HepG2 (cell line): Measurements from ENCODE around the gene OBI1. TPM values are rescaled to one million over a fixed set of nuclear protein-coding genes. Genes with fewer than 3 reads are reported as not detected.

Experiments
- DZIP1 ChIP-seq: sonication (generic); formaldehyde crosslinking; IDR thresholded peaks from 2 replicates; pipeline ENCODE4 v1.5.0; 2020; ENCODE audit warnings: mild to moderate bottlenecking, missing genetic modification reagents
- ELF1 ChIP-seq: sonication (generic); formaldehyde crosslinking; IDR thresholded peaks from 2 replicates; pipeline ENCODE4 v1.4.0; 2020; ENCODE audit warnings: missing genetic modification reagents
- ELF4 ChIP-seq: sonication (generic); formaldehyde crosslinking; IDR thresholded peaks from 2 replicates; pipeline ENCODE4 v1.5.0; 2020; ENCODE audit warnings: missing genetic modification reagents, mild to moderate bottlenecking, moderate library complexity, borderline replicate concordance
- FOXK2 ChIP-seq: fragments of 450-650 bp; IDR thresholded peaks from 2 replicates; pipeline ENCODE4 v1.6.1; 2016
- IRF9 ChIP-seq: sonication (generic); formaldehyde crosslinking; IDR thresholded peaks from 2 replicates; pipeline ENCODE4 v1.8.0; 2022; ENCODE audit warnings: missing genetic modification reagents, mild to moderate bottlenecking, borderline replicate concordance
- MAFF ChIP-seq: IDR thresholded peaks from 2 replicates; pipeline ENCODE4 v1.6.1; 2011; ENCODE audit warnings: low read depth, low read length, improper control_type of control experiment
- MEIS1 ChIP-seq: sonication (generic); formaldehyde crosslinking; IDR thresholded peaks from 2 replicates; pipeline ENCODE4 v1.9.0; 2021; ENCODE audit warnings: mild to moderate bottlenecking, missing genetic modification reagents, moderate library complexity, borderline replicate concordance
- NR2F1 ChIP-seq, 2 experiments: fragments of 450-650 bp in 1 of 2; formaldehyde crosslinking in 1 of 2; IDR thresholded peaks; 2 replicates each; pipeline versions ENCODE4 v1.5.0 to v1.6.1; 2016 to 2020; ENCODE audit warnings: mild to moderate bottlenecking in 1 of 2, missing compliant biosample characterization in 1 of 2, missing genetic modification reagents in 1 of 2, moderate library complexity in 1 of 2
- POLR2A ChIP-seq, 2 experiments: IDR thresholded peaks; 2 replicates each; pipeline ENCODE4 v1.6.1; 2011; ENCODE audit warnings: low read depth in 2 of 2, low read length in 2 of 2, mild to moderate bottlenecking in 1 of 2, moderate library complexity in 1 of 2; ENCODE audit not compliant: insufficient read depth in 1 of 2
- SMAD1 ChIP-seq: sonication (generic); formaldehyde crosslinking; IDR thresholded peaks from 2 replicates; pipeline ENCODE4 v1.4.0; 2020; ENCODE audit warnings: missing genetic modification reagents, low read depth, mild to moderate bottlenecking, borderline replicate concordance
- SOX6 ChIP-seq, 2 experiments: fragments of 450-650 bp in 1 of 2; sonication (generic) in 1 of 2; formaldehyde crosslinking in 1 of 2; IDR thresholded peaks; 2 replicates each; pipeline versions ENCODE4 v1.4.0 to v1.6.1; 2017 to 2020; ENCODE audit warnings: antibody characterized with exemption in 1 of 2, mild to moderate bottlenecking in 1 of 2, missing genetic modification reagents in 1 of 2
- SPEN ChIP-seq: sonication (generic); formaldehyde crosslinking; IDR thresholded peaks from 2 replicates; pipeline ENCODE4 v1.5.1; 2020; ENCODE audit warnings: low read depth, mild to moderate bottlenecking, missing genetic modification reagents
- YEATS4 ChIP-seq: sonication (generic); formaldehyde crosslinking; IDR thresholded peaks from 2 replicates; pipeline ENCODE4 v1.4.0; 2020; ENCODE audit warnings: missing genetic modification reagents, borderline replicate concordance
- ZBTB7B ChIP-seq: sonication (generic); formaldehyde crosslinking; IDR thresholded peaks from 2 replicates; pipeline ENCODE4 v1.4.0; 2020; ENCODE audit warnings: missing genetic modification reagents
- ZNF10 ChIP-seq: sonication (generic); formaldehyde crosslinking; IDR thresholded peaks from 2 replicates; pipeline ENCODE4 v1.4.0; 2020; ENCODE audit warnings: mild to moderate bottlenecking, low read depth, missing genetic modification reagents, borderline replicate concordance
- ZNF207 ChIP-seq: fragments of 450-650 bp; IDR thresholded peaks from 2 replicates; pipeline ENCODE4 v1.6.1; 2016; ENCODE audit warnings: antibody characterized with exemption, borderline replicate concordance
- ZNF232 ChIP-seq: sonication (generic); formaldehyde crosslinking; IDR thresholded peaks from 2 replicates; pipeline ENCODE4 v1.4.0; 2020; ENCODE audit warnings: missing genetic modification reagents, borderline replicate concordance
- polyA plus RNA-seq, 8 experiments: library from polyadenylated mRNA; depleted of rRNA in 3 of 8; stranded (reverse) in 7 of 8; unstranded in 1 of 8; fragments of >200 nt; fragmentation: Illumina TruSeq in 4 of 8; extraction: Trizol in 4 of 8; gene quantifications; 2 replicates each; pipeline versions ENCODE4 v1.2.1 to v1.2.3, GENCODE V29; 2011 to 2016; ENCODE audit warnings: low read depth in 4 of 8, missing spikeins in 1 of 8, mixed read lengths in 1 of 8; ENCODE audit not compliant: insufficient read depth in 1 of 8
- total RNA-seq, 5 experiments: library from RNA; depleted of rRNA; stranded (reverse); fragments of >200 nt; fragmentation: Illumina TruSeq; extraction: Trizol; gene quantifications; 2 replicates each; pipeline ENCODE4 v1.2.3, GENCODE V29; 2016; ENCODE audit warnings: low read depth in 1 of 5
- TF ChIP-seq, protein P1 (sequence below): sonication (generic); formaldehyde crosslinking; IDR thresholded peaks from 2 replicates; pipeline ENCODE4 v1.4.0; 2020; ENCODE audit warnings: missing genetic modification reagents, borderline replicate concordance
- TF ChIP-seq, protein P2 (sequence below): fragments of 450-650 bp; IDR thresholded peaks from 2 replicates; pipeline ENCODE4 v1.6.1; 2017

Gene OBI1
- total and polyA plus RNA-seq, 2 of the 13 experiments (the other 11 are each of a cell fraction or from before 2014, with no cell fraction given), result 7.8 to 23.5 TPM

GRCh38 chr13:78659732-78660494 lies 958 bp upstream of the OBI1 start (continued):
- TF ChIP-seq, protein P1, sequence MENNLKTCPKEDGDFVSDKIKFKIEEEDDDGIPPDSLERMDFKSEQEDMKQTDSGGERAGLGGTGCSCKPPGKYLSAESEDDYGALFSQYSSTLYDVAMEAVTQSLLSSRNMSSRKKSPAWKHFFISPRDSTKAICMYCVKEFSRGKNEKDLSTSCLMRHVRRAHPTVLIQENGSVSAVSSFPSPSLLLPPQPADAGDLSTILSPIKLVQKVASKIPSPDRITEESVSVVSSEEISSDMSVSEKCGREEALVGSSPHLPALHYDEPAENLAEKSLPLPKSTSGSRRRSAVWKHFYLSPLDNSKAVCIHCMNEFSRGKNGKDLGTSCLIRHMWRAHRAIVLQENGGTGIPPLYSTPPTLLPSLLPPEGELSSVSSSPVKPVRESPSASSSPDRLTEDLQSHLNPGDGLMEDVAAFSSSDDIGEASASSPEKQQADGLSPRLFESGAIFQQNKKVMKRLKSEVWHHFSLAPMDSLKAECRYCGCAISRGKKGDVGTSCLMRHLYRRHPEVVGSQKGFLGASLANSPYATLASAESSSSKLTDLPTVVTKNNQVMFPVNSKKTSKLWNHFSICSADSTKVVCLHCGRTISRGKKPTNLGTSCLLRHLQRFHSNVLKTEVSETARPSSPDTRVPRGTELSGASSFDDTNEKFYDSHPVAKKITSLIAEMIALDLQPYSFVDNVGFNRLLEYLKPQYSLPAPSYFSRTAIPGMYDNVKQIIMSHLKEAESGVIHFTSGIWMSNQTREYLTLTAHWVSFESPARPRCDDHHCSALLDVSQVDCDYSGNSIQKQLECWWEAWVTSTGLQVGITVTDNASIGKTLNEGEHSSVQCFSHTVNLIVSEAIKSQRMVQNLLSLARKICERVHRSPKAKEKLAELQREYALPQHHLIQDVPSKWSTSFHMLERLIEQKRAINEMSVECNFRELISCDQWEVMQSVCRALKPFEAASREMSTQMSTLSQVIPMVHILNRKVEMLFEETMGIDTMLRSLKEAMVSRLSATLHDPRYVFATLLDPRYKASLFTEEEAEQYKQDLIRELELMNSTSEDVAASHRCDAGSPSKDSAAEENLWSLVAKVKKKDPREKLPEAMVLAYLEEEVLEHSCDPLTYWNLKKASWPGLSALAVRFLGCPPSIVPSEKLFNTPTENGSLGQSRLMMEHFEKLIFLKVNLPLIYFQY, result no peak
- TF ChIP-seq IRF9 (CRISPR knock-in tag), result no peak
- TF ChIP-seq MEIS1 (CRISPR knock-in tag), result no peak
- TF ChIP-seq DZIP1 (CRISPR knock-in tag), result no peak
- TF ChIP-seq SOX6 (IDR thresholded peaks at IDR 0.05), result no peak
- TF ChIP-seq SOX6 (CRISPR knock-in tag; IDR thresholded peaks at IDR 0.05), result peak; percentile 26; the same call in 1 of the 2 replicates
- no peak for TF ChIP-seq NR2F1 (CRISPR knock-in tag; IDR thresholded peaks at IDR 0.05)
- TF ChIP-seq FOXK2, result no peak
- no peak for TF ChIP-seq ZNF10 (CRISPR knock-in tag)
- TF ChIP-seq ZNF207, result no peak
- no peak for TF ChIP-seq SMAD1
- peak; percentile 20; the same call in 1 of the 2 replicates for TF ChIP-seq YEATS4 (CRISPR knock-in tag)
- TF ChIP-seq SPEN (CRISPR knock-in tag), result 0 out of 2 replicates have a peak, but pooled peaks have one; percentile 32
- TF ChIP-seq ZBTB7B (CRISPR knock-in tag), result no peak
- TF ChIP-seq ZNF232 (CRISPR knock-in tag), result no peak
- peak in 1 of 2 experiments; percentile 46; a peak in 1 of 4 replicates for TF ChIP-seq POLR2A (IDR thresholded peaks at IDR 0.05; ENCODE audit: insufficient read depth in 1 of 2, low read depth in 2 of 2, low read length in 2 of 2)
- TF ChIP-seq ELF4 (CRISPR knock-in tag), result no peak
- no peak for TF ChIP-seq ELF1 (CRISPR knock-in tag)
- no peak for TF ChIP-seq MAFF
- TF ChIP-seq, protein P2, sequence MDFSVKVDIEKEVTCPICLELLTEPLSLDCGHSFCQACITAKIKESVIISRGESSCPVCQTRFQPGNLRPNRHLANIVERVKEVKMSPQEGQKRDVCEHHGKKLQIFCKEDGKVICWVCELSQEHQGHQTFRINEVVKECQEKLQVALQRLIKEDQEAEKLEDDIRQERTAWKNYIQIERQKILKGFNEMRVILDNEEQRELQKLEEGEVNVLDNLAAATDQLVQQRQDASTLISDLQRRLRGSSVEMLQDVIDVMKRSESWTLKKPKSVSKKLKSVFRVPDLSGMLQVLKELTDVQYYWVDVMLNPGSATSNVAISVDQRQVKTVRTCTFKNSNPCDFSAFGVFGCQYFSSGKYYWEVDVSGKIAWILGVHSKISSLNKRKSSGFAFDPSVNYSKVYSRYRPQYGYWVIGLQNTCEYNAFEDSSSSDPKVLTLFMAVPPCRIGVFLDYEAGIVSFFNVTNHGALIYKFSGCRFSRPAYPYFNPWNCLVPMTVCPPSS, result no peak
